Daoy (cell line): Measurements from ENCODE around the gene NPRL2. TPM values are rescaled to one million over a fixed set of nuclear protein-coding genes. Genes with fewer than 3 reads are reported as not detected.

Source experiments
- DNase-seq: peaks from one replicate; pipeline ENCODE4 v3.0.0-alpha.2; 2015; ENCODE audit warnings: low read depth
- total RNA-seq: library from RNA; depleted of rRNA; stranded (reverse); fragments of >200 nt; shearing (Covaris generic); gene quantifications from 2 replicates; pipeline ENCODE4 v1.2.3, GENCODE V29; 2014

The NPRL2 gene
- total RNA-seq, 1 experiment from 2014 or later: 20.6 TPM

DNA sequence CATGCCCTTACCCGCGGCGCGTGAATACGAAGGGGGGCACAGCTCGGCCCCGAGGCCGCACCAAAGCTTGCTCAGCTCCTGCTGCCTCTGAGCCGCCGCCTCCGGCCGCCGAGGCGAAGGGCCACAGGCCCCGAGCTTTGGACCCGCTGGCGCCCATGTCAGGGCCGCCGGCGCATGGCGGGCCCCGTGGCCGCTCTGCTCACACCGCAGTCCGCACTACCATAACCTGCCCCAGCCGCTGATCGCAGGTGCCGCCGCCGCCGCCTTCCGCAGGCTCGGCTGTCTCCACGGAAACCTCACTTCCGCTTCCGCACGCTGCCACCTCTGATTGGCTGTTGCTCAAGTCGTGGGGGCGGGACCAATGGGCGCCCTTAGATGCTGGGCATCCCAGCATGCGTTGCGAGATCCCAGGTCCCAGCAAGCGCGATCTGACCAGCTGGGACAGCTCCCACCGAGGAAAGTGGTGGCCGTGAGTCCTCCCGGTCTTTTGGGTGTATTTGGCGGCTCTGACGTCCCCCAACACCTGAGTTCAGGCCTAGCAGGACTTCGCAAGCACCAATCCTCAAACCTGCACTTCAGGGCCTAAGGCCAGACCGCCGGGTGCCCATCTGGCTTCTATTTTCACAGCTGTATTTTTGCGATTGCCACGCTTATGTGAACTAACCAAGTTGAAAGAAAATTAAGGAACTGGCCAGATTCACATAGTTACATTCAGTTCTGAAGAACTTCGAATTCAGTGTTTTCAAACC, 22.5 kb downstream of the NPRL2 start, which contains the start of gene TUSC2:
Gene TUSC2 (minus strand): TSS at position 281 of the 749 bp plus-strand sequence. CDS start 124 bp downstream, at position 157.
- peak; percentile 96 for DNase-seq

DNA sequence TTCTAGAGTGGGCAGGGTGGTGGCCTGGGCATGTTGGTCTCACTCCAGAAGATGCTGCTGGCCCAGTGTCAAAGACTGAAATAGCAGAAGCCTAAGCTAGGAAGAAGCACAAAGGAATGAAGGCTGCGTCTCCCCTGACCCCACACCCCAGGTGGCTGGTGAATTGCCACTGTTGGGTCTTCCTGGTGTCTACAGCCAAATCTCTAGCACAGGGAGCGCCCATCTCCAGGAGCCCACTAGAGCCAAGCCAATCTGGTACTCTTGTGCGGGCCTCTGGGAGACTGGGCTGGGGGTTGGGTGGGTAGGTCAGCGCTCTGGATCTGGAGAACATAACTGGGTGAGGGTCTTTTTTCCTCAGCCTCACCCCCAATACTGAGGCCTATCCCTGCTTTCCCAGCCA, 23.4 kb downstream of the NPRL2 start:
- DNase-seq: no peak

DNA sequence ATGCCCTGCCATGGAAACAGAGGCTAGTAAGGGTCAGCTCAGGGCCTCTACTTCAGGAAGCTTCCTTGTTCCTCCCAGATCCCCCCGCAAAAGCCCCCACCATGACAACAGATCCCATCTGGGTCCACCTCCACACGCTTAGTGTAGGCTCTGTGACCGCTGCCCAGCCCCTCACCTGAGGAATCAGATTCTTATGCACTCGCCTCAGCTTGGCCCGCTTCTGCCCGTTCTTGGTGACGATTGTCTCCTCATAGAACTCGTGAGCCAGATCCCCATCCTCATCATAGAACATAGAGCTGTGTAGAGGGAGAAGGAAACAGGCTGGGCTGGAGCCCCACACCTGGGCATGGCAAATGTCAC, 24.4 kb downstream of the NPRL2 start:
- DNase-seq: no peak

DNA sequence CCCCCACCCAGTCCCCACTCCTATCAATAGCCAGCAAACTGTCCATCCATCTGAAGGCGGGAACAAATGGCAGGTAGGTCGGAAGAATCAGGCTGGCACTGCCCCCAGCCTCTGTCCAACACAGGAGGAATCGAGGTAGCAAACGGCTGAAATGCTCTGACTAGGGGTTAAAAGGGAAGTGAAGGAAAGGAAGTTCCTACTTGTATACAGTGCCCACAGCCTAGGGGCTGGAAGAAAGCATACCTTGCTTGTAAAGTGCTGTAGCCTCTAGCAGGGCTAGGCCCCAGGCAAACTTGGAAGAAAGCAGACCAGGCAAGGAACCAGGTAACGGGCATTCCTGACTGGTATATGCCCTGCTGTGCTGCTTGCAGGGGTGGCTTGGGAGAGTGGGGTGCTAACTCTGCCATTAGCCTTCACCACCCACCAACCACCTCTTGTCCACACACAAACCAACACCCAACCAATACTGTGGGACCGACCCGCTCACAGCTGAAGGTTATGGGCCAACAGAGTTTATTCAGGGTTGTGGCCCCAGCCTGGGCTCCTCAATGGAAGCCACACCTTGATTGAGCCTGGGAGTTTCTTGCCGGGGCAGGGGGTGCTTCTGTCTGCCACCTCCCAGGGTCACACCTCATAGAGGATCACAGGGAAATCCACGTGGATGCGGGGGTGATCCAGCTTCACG, 24.9 kb downstream of the NPRL2 start:
- DNase-seq: no peak

DNA sequence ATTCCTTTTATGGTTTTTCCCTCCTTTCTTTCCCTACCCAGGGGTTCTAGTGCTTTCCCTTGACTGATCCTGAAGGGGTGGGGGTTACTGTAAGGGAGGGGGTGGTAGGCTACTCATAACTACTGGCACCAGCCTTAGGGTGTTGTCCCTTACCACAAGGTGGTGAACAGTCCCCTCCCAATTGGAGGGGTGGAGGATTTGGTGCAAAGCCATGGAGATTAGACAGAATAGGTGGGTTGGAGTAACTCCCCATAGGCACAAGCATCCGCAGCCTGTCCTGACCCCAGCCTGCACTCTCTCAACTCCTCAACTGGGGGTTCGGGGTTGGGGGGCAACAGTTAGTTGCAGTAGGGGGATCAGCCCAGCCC, 25.5 kb downstream of the NPRL2 start:
- DNase-seq: no peak

DNA sequence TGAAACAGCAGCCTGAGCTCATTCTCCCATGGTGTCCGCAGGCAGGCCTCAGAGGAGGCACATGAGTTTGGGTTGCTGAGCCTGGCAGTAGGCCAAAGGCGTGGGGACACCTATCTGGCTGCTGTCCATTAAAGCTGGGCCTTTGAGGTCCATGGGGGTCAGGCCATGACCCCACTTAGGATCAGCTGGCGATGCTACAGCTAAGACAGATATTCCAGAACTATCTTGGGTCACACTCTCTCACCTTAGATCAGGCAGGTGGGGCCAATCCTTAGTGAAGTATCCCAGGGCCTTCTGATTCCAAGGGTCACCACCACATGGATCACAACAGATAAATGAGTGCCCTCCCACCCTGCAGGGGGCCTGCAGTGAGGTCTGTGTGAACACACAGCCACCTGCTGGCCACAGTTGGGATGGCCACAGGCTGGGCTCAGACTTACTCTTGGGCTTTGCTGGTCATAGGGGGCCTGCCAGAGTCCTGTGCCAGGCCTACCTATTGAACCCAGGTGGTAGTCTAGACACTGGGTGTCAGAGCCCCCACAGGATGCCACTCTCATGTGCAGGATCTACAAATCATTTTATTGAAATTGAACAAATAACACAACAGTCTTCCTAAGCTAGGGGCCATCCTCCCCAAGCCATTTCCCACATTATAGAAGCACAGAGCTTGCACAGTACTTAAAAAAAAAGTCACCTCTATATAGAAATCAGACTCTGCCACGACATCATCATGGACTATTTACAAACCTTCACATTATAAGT, 26.0 kb downstream of the NPRL2 start:
- DNase-seq: peak; percentile 69

DNA sequence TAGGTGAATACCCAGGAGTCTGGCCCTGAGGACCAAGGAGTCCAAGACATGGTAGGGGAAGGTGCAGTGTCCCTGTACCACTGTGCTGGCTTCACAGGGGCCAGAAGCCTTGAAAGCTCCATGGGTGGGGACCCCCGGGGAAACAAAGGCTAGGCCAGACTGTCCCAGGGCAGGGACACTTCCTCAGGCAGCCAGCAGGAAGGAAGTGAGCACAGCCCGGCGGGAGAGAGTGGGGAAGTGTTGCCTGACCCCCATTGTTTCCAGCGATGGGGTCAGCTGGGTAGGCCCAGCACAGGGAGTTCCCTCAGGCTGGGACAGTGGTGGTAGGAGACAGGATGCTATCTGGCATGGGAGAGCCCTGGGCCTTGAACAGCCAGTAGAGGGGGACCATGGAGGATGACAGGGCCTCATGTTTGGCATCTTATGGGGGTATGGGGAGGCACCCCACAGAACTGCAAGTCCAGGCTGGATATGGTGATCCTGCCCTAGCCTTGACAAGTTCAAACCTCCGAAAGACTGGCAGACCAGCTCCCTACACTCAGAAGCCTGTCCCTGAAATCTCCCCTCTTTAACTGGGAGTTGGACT, 26.9 kb downstream of the NPRL2 start:
- no peak for DNase-seq

DNA sequence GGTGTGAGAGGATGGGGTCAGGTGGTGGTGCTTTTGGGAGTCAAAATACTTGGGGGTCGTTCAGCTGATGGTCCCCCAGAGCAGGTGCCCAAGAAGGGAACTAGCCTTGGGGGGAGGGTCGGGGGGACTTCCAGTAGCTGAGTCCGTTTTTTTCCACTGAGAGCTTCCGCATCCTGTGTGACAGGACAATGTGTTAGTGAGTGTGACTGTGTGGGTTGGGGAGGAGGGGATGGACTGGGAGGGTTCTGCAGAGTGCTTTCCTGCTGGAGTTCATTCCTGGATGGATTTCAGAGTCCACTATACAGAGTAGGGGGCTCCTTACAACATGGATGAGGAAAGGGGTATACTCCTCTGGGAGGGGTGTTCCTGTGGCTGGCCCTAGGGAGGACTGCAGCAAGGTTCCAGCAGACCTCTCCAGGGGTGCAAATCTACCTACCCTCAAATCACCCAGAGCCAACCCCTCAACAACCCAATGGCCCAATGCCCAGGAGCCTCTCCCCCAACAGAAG, 27.4 kb downstream of the NPRL2 start:
- DNase-seq: no peak

DNA sequence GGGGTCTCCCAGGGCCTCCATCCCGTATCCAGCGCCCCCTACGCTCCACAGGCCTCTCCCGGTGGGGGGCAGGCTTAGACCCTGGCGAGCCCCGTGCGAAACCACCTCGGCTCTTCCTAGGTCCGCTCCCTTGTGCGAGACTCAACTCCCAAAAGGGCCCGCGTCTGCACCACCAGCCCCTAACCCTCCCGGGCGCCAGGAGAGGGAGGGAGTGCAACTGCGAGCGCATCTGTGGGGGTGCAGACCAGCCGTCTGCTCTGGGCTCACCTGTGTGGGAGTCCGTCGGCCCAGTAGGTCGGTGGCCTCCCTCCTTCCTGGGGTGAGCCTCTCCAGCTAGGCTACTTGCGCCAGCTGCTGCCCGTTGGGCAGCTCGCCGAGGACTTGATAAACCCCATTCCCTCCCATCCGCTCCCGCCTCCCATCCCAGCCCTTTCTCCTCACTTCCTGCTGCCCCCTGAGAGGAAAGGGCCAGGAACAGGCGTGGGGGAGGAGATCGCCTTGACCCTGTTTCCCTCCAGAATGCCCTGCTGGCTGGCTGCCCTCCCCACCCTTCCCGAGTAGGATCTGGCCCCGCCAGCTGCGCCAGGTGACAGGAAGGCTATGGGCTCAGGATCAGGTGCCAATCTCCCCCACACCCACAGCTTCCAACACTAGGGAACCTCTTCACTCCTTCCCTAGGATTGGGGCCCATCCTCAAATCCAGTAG, 28.0 kb downstream of the NPRL2 start, which contains the start of gene HYAL2:
Gene HYAL2 (minus strand): TSS at position 360 of the 706 bp plus-strand sequence. CDS start 2,256 bp downstream, outside the sequence.
- no peak for DNase-seq

DNA sequence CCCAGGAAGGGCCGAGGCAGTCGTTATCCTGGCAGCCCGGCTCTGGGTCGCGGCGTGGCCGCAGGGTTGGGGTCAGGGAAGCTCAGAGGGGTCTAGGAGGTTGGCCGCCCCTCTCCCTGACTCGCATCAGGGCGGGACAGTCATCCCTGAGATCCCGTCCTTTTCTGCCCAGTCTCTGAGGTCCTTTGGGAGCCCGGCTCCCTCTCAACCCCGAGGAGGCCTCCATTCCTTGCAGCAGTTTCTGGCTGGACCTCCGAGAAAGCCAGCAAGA, 28.5 kb downstream of the NPRL2 start:
- no peak for DNase-seq

DNA sequence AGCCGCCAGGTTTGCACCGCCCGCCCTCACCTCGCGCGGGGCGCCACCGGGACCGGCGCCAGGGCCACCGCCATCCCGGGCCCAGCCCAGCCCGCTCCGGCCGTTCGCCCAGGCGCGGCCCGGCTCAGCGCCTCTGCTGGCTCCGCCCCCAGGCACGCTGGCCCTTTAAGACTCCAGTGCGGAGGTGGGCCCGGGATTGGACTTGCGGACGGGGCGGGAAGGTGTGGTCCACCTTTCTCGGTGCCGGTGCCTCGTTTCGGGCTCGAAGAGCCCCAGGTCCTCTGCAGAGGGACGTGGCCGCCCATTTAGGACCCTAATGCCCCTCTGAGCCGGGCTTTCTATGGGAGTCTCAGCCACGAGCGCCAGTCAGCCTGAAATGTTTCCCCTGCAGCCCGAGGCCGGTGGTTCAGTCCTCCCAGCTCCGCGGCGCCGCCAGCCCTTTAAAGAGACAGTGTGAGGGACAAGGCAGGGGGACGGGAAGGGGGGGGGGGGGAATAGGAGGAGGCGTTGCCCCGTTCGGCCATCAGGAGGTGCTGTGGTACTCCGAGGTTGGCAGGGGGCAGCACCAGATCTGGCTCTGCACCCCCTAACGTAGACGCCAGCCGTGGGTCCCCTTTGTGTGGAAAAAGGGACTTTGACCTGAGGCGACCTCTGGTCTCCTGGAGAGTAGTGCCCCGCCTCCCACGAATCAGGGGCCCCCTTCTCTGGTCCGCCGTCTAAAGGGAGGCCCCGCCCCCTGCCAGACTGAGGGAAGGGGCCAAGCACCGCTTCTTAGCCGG, 29.1 kb downstream of the NPRL2 start:
- peak; percentile 88 for DNase-seq

DNA sequence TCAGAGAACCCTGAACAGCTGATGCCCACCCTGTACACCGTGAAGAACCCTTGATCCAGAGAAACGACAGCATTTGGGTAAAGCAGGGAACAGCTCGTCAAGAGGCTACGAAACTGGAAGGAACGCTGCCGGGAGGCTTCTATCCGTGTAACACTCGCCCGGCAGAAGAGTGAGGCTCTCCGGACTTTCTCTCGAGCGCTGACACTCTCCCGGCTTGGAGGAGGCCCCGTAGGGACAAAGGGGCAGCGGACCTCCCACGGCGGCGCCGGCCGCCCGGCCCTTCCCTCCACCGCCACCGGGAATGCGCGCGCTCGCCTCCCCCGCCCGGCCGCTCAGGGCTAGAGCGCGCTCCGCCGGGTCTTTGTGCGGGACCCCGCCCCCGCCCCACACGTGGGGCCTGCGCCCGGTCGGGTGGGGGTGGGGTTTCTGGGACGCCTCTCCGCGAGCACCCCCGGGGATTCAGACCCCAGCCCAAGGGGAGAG, 29.7 kb downstream of the NPRL2 start:
- peak; percentile 71 for DNase-seq

DNA sequence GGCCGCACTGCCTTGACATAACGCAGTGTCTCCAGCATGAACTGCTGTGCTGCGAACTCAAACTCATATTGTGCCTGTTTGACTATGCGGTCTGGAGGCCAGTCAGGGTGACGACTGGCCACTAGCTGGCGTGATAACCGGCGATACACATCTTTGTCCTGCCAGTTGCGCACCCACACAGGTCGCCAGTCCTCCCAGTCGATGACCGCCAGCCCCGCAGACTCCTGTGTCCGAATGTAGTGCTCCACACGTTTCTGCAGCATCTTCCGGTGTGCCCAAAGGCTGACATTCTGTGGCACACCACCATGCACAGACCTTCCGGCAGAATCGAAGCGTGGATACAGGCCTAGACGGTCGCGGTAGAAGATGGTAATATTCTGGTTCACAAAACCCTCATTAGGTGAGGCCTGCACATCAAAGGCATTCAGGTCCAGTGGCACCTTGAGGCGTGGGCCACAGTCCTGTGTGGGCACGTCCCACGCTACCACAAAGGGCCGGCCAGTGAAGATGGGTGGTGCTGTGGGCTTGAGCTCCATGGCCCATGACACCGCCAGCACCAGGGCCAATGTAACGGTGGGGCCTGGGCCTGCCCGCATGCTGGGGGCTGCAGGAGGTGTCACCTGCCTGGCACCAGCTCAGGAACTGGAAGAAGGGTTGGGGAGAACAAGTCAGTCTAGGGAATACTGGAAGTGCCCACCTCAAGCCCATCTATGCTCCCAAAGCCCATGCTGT, 30.5 kb downstream of the NPRL2 start:
- no peak for DNase-seq

DNA sequence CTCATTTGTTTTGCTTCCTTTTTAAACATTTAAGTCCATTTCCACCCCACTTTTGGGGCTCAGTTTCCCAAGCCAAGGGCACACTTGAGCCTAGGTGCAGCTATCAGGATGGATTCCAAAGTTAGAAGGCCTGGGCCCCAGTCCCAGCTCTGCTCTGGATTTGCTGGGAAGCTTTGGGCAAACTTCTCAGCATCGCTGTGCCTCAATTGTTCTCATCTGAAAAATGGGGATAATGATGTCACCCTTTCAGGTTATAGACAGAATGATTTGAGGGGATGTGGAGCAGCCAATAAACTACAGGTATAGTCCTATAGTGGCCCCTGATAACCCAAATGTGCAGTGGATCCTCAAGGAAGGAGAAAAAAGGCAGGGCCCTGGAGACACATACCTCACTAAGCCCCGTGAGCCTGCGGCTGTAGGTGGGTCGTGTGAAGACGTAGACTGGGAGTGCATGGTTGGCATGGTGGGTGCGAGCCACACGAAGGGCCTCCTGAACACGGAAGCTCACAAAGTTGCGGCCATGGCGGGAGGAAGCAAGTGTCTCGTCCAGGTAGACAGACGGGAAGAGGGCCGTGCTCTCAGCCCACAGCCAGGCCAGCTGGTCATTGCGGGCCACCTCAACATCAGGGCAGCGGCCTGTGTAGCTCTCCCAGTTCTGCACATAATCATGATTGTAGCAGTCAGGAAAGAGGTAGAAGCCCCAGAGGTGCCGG, 31.2 kb downstream of the NPRL2 start:
- no peak for DNase-seq

DNA sequence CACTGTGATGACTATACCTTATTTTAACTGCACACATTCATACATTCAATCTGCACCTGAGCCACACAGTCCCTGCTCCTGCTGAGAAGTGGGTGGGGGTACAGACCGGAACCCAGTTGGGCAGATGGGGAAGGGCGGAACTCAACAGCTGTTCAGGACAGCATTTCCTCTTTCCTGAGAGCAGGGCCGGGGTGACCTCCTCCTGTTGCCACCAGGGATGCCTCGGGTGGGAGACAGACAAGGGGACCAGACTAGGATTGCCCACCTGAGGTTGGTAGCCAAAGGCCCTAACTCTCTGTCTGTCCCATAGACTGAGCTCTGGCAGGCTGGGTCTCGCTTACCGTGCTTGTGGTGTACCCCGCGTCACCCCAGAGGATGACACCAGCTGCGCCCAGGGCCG, 32.0 kb downstream of the NPRL2 start:
- no peak for DNase-seq

DNA sequence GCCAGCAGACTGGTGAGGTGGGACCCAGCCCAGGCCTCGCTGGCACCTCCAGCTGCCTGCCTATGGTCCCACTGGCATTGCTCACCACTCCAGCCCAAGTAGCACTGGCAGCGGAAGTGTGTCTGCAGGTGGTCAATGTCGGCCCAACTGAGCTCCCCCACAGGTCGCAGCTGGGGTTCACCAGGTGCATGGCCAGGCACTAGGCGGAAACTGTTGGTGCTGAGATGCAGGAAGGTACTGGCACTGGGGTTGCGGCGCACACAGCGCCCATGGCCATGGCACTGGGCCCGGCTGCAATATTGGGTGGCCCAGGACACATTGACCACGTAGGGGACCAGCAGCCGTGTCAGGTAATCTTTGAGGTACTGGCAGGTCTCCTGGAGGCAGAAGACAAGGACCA, 32.4 kb downstream of the NPRL2 start:
- DNase-seq: no peak

DNA sequence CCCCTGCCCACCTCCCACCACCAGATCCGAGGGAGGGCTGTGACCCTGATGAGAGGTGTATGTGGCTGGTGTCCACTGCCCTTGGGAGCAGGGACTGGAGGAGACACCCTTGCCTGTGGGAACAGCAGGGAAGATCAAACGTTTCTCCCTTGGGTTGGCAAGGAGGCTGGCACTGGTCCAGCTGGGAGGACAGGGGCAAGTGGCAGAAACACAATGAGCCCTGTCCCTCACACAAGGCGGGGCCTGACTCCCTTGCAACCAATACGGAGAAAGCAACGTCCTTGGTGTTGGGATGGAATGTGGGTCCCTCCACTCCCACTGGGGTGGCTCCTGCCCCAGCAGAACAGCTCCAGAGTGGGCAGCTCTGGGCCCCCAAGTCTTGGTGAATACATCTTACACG, 33.3 kb downstream of the NPRL2 start:
- no peak for DNase-seq

DNA sequence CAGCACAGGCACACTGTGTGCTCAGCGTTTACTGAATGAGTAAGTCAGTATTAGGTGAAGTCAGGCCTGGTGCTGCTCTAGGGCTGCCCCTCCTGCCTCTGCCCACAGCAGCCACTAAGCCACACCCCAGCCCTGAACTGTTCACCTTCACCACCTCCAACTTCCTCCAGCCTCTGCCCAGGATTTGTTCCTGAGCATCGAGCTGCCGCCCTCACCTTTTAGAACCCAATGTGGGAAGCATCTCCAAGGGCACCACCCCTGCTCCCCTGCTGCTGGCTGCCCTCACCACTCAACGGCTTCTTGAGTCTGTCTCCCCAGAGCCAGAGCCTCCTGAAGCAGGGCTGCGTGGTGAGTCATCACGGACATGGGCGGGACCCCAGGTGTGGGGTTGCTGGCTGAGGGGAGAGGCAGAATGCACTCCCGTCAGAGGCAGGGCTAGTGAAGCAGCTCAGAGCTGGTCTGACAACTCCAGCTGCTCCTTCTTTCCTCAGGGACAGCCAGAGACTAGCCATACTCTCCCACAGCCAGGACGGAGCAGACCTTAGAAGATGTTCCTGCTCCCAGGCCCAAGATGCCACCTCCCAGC, 33.8 kb downstream of the NPRL2 start:
- peak; percentile 86 for DNase-seq

DNA sequence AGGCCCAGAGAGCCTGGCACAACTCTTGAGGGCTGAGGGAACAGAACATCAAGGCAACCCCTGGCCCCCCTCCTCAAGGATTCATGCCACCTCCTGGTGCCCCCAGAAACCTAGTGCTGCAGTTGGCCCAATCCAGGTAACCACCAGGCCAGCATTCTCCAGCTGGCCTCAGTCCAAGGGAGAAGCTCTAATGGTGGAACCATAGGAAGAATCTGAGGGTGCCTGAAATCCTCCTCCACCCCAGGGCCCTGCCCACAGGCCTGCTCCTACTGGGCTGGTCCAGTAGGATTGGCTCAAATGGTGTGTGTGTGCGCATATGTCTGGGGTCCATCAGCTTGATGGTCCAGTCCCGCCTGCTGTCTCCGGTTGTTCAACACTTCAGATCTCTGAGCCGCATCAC, 35.8 kb downstream of the NPRL2 start:
- DNase-seq: no peak
